Measurements from ENCODE around the gene DEGS1.
"Not testable (repeated sequence)": the region's sequence is repeated elsewhere in the genome, so short reads cannot be mapped to it uniquely, and the experiment has no call there.

DEGS1 gene

DNA sequence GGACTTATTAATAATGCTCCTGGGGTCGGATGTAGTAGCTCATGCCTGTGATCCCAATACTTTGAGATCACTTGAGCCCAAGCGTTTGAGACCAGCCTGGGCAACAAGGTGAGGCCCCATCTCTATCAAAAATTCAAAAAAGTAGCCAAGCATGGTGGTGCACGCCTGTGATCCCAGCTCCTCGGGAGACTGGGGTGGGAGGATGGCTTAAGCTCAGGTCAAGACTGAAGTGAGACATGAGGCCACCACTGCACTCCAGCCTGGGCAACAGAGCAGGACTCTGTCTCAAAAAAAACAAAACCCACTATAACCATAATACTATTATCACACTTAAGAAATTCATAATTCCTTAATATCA, 1.6 kb upstream of the DEGS1 start:
- no peak for DNase-seq

DNA sequence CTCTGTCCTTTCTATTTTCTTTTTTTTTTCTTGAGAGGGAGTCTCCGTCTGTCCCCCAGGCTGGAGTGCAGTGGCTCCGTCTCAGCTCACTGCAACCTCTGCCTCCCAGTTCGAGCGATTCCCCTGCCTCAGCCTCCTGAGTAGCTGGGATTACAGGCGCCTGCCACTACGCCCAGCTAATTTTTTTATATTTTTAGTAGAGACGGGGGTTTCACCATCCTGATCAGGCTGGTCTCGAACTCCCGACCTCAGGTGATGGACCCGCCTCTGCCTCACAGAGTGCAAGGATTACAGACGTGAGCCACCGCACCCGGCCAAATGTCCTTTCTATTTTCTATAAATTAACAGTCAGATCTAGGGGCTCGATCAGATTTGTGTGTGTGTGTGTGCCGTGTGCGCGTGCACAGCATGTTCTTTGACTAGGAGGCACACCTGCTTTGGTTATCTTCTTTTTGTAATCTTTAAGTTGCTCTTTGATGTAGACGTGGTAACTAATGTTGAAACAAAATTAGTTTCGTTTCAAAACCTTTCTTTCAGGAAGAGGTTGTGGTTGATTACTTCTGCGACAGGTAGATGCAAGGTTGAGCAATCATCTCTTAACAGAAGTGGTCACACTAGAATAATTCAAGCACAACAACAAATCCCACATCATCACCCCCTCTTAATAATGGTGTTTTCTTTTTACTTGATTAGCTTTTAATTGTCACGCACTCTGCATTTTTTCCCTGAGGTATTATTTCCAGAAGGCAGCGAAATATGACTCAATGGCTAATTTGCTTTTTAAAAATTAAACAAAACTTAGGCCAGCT, 779 bp upstream of the DEGS1 start:
- peak; percentile 19 to 96 (median 57) for DNase-seq

DNA sequence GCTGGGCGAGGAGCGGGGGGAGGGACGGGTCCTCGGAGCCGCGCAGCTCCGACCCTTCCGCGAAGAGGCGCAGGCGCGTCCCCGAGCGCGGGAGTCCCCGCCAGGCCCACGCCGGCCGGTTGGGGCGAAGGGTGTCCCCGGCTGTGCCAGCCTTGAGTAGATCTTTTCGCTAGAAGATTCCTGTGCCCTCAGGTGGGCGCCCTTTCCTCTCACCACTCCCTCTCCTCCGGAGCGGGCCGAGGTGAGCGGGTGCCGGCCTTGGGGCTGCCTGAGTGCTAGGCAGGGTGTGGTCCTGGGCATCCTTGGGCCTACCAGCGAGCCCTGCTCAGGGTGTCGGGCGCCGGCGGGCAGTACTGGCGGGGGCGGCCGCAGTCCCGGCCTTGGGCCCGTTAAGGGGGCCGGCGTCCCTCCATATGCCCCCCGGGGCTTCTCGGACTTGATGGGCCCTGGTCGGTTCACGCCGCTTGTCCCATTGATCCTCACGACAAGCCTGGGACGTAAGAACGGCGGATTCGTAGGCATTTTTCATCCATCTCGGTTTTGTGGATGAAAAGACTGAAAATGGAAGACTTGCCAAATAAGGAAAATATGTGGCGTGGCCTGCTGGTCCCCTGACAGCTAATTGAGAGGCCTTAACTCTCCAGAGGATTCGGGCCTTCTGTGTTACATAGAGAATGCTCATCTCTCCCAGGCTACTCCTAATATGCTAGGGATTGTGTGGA, 712 bp downstream of the DEGS1 start:
- DNase-seq = peak; percentile 24 to 69 (median 39)

DNA sequence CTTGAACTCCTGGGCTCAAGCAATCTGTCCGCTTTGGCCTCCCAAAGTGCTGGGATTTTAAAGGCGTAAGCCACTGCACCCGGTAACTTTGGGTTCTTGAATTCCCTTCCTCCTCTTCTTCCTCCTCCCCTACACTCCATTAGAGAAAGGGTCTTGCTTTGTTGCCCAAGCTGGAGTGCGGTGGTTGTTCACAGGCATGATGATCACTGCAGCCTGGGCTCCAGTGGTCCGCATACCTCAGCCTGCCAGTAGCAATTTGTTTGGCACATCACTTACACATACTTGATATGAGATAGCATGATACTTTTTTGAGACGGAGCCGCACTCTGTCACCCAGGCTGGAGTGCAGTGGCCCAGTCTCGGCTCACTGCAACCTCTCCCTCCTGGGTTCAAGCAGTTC, 2.2 kb downstream of the DEGS1 start:
- DNase-seq = no peak

DNA sequence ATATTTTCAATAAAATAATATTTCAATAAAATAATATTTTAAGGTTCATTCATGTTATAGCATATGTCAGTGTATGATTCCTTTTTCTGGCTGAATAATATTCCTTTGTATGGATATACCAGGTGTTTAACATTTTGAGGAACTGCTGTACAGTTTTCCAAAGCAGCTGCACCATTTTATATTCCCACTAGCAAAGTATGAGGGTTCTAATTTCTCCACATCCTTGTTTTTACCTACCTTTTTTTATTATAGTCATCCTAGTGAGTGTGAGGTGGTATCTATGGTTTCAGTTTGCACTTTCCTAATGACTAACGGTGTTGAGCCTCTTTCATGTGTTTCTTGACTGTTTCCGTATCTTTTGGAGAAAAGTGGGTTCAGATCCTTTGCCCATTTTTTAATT, 5.2 kb downstream of the DEGS1 start:
- peak in 1 of 5 experiments; percentile 74 for DNase-seq

DNA sequence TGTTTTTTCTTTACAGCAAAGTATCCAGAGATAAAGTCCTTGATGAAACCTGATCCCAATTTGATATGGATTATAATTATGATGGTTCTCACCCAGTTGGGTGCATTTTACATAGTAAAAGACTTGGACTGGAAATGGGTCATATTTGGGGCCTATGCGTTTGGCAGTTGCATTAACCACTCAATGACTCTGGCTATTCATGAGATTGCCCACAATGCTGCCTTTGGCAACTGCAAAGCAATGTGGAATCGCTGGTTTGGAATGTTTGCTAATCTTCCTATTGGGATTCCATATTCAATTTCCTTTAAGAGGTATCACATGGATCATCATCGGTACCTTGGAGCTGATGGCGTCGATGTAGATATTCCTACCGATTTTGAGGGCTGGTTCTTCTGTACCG, 6.5 kb downstream of the DEGS1 start:
- no peak for DNase-seq

DNA sequence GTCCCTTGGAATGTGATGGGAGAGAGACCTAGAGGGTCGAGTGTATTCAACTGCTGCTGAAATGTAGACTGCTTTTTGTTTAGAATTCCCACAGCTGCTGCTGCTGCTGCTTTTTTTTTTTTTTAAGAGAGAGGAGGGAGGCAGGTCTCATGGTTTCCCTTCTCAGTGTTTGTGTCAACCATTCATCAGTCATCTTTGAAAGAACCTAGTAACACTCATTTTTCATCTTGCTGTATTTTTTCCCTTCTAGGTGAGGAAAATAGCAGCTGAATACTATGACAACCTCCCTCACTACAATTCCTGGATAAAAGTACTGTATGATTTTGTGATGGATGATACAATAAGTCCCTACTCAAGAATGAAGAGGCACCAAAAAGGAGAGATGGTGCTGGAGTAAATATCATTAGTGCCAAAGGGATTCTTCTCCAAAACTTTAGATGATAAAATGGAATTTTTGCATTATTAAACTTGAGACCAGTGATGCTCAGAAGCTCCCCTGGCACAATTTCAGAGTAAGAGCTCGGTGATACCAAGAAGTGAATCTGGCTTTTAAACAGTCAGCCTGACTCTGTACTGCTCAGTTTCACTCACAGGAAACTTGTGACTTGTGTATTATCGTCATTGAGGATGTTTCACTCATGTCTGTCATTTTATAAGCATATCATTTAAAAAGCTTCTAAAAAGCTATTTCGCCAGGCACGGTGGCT, 9.2 kb downstream of the DEGS1 start:
- DNase-seq = peak in 1 of 5 experiments; percentile 84

DNA sequence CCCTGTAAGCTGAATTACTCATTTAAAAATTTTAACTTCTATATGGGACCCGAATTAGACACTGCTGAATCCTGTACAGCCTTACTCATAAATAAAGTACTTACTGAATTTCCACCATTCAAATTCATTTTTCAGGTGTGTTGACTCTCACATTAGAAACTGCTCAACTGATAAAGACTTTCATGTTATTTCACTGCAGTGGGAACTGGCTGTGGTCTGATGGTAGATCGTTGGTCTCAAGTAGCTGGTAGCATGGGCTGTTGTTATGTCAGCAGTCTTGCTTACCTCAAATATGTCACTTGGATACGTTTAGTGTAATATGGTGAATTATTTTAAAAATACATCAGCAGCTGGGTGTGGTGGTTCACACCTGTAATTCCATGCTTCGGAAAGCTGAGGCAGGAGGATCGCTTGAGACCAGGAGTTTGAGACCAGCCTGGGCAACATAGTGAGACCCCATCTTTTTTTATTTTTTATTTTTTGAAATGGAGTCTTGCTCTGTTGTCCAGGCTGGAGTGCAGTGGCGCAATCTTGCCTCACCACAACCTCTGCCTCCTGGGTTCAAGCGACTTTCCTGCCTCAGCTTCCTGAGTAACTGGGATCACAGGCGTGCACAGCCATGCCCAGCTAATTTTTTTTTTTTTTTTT, 10.4 kb downstream of the DEGS1 start:
- peak in 1 of 5 experiments; percentile 65 for DNase-seq

DNA sequence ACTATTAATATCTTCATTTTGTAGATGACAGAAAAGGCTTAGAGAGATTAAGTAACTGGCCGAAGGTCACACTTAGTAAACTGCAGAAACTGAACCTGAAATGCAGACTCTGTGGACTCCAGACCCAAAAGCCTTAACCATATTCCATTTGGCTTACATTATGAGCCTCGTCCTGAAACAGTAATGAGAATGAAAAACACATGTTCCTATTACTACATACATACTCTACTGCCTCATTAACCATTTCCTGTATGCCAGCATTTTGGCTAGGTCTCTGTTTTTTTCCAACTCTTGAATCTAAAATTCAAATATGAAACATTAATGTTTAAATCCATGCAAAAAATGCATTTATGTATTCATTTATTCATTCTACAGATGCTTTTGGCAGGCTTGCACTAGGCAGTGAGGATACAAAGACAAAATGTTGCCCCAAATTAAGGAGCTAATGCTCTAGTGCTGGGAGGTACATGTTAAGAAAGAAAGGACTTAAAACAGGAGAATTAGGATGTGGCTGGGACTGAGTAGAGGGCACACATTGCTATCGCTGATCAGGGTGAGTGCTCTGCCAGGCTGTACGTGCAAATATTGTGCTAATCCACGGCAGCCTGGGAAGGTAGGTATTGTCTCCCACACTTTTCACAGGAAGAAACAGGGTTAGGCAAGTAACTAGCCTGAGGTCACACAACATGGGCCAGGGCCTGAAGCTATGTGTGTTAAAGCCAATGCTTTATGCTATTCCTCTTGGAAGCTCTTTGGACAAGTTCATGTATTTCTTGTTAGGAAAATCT, 14.0 kb downstream of the DEGS1 start:
- DNase-seq = no peak

DNA sequence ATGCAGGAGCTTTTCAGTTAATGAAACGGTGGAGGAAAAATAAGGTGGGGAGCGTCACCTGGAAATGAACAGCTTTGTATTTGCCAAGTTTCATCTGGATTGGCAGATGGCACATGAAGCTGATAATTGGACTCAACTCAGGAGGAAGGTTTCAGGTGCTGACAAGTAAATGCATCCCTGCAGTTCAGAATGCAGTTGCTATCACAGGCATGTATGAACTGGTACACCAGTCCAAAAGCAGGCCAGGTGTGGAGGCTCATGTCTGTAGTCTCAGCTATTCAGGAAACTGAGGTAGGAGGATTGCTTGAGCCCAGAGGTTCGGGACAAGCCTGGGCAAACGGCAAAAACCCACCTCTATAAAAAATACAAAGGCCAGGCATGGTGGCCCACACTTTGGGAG, 15.5 kb downstream of the DEGS1 start:
- no peak for DNase-seq

DNA sequence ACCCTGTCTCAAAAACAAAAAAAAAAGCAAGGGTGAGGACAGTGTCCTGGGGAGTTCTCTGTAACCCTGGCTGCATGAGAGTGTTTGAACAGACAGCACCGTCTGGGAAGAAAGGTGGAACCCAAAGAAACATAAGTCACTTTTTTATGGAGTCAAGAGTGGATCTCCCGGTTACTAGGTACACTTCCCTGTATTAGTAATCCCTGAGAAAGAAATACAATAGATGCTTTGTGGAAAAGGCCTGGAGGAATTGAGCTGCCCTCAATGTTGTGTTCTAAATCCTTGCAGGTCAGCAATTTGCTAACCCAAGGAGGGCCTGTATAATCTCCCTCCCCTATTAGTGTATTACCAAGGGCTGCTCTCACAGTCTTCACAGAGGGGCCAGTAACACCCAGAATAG, 16.6 kb downstream of the DEGS1 start:
- DNase-seq = no peak

DNA sequence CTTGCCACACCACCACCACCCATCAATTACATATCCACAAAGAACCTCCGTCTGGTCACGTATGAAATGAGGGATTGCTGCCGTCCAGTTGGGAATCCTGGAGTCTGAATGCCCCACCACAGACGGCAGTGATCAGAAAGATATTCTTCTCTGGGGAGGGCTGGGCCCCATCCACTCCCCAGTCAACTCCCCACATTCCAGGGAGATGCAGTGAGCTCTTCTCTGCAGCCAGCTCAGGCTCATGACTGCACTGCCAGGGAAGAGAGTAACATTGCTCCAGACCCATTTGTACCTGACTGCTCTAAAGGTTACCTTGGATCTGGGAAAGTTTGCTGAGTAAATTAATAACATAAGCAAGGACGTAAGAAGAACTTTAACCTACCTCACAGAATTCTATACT, 18.3 kb downstream of the DEGS1 start:
- DNase-seq = no peak

DNA sequence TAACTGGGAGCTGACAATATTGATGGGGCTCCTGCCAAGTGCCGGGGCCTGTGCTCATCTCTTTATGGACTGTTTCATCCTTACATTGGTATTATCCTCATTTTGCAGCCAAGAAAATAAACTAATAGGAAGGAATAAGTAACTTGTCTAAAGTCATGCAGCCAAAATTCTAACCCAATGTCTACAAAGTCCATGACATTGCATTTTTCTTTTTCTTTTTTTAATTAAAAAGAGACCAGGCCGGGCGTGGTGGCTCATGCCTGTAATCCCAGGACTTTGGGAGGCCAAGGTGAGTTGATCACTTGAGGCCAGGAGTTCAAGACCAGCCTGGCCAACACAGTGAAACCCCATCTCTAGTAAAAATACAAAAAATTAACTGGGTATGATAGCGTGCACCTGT, 18.8 kb downstream of the DEGS1 start:
- no peak for DNase-seq

DNA sequence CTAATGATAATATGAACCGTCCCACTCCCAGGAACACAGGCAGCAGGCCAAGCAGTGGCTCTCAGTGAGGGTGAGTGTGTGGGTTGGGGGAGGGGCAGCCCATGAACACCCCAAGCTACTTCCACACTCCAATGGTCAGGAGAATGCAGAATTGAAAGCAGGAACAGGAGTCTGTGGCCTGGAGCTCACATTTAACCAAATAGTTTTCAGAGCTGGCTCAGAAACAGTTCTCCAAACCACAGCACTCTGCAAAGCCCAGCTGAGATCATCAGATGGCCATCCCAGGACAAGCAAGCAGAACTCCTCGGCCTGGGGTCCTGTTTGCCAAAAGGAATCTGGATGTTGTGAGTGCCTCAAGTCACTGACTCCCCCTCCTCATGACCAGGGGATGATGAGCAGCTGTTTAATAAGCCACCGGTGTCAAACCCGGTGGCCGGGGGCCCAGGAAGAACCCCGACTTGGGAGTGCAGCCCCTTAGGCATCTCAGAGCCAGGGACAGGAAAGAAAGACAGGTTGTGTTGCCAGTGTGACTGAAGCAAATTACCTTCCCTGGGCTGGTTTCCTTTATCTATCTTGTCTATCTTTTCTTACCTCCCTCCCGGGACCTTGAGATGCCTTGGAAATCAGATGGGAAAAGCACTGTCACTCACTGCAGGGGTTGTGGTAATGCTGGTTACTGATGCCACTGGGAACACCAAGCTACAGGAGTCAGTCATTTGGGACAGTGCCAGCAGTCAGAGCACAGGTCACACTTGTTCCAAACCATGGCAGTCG, 20.4 kb downstream of the DEGS1 start:
- no peak for DNase-seq

DNA sequence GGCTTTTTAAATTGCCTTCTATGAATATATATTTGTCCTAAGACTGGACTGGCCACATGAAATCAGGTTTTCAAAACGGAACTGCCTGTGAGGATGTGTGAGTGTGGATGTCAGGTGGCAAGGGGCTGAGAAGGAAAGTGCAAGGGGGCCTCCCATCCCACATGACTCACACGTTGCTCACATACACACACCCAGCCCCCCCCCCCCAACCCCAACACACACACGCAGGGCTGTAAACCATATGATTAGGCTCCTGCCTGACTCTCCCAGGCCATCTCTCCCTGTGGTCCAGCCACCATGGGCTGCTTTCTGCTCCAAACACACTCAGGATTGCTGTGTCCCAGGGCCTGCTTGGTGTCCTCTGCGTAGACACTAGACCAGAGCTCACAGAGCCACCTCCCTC, 22.4 kb downstream of the DEGS1 start:
- DNase-seq = peak in 2 of 5 experiments; percentile 23 to 74

DNA sequence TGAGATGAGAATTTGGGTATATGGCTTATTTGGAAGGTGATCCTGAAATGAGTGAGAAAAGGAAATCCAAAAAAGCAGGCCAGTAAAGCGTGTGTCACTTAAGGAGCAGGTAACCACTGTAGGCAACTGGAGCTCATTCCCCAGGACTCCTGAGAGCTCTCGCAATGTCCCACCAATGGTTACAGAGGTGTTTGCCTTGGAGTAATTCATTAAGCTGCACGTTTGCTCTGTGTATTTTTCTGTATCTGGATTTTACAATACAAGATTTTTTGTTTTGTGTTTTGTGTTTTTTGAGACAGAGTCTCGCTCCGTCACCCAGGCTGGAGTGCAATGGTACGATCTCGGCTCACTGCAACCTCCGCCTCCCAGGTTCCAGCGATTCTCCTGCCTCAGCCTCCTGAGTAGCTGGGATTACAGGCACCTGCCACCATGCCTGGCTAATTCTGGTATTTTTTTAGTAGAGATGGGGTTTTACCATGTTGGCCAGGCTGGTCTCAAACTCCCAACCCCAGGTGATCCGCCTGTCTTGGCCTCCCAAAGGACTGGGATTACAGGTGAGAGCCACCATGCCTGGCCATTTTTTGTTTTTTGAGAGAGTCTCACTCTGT, 23.0 kb downstream of the DEGS1 start:
- not testable (repeated sequence) for DNase-seq

DNA sequence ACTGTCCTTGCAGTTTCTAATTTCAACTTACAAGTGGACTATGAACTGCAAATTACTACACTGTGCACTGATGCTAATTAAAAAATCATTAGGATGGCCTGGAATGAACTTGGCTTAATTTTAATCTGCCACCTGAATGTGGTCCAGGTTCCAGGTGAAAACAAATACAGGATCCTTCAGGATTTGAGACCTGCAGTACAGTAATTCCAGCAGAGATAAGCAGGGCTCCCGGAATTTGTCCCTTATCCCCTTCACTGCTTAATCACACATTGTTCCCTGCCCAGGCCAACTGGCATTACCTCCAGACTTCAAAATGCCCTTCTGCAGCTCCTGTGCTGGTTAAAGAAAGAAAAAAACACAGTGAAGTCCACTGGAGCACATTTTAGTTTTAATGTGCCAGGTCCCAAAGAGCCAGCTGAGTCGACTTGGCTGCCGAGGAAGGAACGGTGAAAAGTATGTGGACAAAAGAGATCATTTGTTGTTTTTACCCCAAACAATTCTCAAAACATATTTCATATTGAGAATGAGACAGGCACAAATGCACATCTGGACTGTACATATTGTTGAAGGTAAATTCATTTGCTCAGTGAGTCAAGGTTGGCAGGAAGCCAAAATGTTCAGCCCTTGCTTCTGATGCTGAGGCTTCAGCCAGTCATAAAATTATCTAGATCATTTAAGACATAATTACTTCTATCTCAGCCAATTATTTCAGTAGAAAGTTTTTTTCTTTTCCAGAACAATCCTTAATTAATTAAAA, 28.3 kb downstream of the DEGS1 start:
- DNase-seq = peak in 1 of 5 experiments; percentile 39

DNA sequence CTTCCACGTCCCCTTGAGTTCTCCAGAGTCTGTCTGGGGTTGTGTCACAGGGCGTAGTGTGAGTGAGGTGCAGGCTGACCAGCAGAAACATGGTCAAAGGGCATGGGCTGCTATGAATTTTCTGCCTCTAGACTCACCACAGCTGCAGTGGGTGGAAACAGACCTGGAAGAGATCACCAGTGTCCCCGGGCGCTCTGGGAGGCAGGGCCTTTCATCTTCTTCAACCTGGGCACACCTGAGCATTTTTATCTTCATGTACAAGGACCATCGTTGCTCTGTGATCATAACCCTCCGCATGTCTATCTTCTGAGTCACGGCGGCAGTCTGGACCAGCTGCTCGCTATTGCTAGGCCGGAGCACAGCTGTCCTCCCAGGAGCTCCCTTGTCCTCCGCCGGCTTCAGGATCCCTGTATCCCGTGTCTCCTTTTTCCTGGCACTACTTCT, 29.6 kb downstream of the DEGS1 start:
- no peak for DNase-seq

DNA sequence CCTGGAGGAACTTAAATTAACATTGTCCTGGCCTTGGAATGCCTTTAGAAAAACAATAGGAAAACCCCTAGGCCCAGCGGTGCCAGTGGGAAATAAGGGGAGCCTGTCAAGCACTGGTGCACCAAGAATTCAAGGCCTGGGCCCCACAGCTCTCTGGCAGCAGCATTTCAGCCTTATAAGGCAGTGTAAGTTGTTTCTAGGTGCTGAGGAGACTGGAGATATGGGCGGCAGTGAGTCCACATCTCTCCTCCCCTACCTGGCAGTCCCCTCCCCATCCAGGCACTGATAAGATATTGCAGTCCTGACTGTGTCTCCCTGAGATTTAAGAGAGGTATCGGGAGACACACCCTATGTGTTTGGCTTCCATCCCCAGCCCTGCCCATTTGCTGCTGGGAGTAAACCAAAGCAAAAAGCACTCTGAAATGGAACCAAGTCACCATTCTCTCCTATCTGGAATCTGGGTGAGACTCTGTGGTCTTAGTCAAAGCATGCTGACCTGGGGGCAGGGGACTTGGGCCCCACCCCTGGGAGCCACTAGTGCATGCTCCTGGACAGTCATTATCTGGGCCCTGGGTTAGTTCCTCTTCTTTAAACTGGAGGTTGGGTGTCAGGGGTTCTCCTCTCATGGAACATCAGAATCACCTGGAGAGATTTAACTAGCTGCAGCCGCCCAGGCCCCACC, 30.5 kb downstream of the DEGS1 start:
- DNase-seq = no peak

DNA sequence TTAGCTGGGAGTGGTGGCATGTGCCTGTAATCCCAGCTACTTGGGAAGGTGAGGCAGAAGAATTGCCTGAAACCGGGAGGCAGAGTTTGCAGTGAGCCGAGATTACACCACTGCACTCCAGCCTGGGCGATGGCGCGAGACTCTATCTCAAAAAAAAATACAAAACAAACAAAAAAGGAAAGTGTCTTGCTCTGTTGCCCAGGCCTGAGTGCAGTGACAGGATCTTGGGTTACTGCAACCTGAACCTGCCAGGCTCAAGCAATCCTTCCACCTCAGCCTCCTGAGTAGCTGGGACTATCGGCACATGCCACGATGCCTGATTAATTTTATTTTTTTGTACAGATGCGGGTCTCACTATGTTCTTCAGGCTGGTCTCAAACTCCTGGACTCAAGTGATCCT, 33.3 kb downstream of the DEGS1 start:
- no peak for DNase-seq
